Posterior vena cava (tissue), 2 donors: ENCODE data around the gene GPC3. TPM values are rescaled to one million over a fixed set of nuclear protein-coding genes. Genes with fewer than 3 reads are reported as not detected.
"Not testable (repeated sequence)": the region's sequence is repeated elsewhere in the genome, so short reads cannot be mapped to it uniquely, and the experiment has no call there.

Source experiments
- DNase-seq: peaks from one replicate; pipeline ENCODE4 v3.0.0-alpha.2; 2020; ENCODE audit warnings: low spot score
- intact Hi-C, 2 donors: fragments of 100-400 bp; cut with DNase I; formaldehyde crosslinking; loops; one replicate each; pipeline versions ENCODE4 v1.14.1 to v1.14.2; 2022 to 2023
- total RNA-seq, 2 donors: library from RNA; stranded (reverse); fragmentation: NEBNext Ultra II Directional; extraction: Animal tissue kit (Norgen Biotek cat#: 25700); gene quantifications; one replicate each; pipeline ENCODE4 v1.2.1, GENCODE V29; 2021
- donor health status: DM: yes; HTN: yes; CAD: no.
- donor health status: DM: yes; HTN: yes; CAD: no.

The GPC3 gene
- total RNA-seq, 2 donors from 2014 or later = 11.3 to 13.5 TPM

DNA sequence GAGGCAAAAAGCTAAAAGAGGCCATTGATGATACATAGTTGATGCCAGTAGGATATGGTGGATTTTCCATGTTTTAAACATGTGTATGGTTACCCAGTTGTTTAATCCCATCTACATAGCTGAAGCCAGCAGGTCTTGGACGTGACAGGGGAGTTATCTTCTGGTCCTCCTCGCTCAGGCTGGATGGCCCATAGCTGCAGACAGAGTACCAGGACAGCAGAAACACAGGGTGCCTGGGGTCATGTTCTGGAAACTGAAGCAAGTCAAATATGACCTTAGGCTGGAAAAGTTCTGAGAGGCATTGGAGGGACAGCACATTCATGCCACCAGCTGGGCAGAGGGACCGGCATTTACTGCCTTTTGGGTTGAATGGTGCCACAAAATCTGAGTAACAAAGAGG, 452.1 kb downstream of the GPC3 start:
- intact Hi-C loops = no loop called here
- no peak for DNase-seq

DNA sequence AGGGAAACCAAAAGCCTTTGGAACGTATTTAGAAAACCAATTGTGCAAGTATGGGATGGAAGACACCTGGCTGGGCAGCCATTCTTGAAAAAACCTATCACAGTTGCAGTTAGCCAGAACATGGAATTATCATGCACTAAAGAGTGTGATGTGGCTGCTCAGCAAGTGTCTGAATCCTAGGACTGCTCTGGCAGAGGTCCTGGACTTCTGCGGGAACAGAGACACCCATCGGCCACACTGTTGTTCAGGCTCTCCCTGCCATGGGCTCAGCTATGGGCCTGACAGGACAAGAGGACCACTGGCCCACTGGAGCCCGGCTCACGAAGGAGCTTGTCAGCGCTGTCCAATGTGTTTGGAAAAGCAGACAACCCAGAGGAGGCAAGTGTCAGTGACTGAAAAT, 454.4 kb downstream of the GPC3 start:
- DNase-seq = no peak
- intact Hi-C loops = no loop called here

DNA sequence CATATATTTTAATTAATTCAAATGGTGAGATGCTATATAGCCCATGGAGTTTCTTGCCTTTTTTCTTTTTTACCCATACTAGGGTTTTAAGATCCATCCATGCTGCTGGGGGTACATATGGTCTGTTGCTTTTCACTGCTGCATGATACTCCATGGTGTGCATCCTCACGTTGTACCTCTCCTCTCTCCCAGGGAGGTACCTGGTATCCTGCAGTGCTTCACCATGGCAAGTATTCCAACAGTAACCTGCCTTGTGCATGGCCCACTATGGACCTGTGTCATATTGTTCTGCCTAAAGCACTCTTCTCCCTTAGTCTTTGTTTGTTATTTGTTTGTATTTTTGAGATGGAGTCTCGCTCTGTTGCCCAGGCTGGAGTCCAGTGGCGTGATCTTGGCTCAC, 455.8 kb downstream of the GPC3 start:
- no peak for DNase-seq
- intact Hi-C loops = no loop called here

DNA sequence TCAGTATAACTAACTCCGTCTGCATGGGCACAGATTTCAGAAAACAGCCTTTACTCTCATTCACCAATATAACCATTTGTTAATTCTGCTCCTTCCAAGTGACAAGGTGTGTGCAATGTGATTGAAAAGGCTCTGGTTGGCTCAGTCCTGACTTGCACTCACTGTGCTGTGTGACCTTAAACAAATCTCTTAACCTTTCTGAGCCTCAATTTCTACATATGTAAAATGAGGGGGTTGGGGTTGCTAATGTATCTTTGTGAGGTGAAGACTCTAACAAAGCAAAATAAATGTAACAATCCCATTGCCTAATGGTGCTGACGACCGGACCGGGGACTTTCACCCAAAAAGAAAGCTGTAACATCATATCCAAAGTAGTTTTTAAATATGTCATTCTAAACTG, 457.6 kb downstream of the GPC3 start:
- intact Hi-C loops = no loop called here
- DNase-seq = no peak

DNA sequence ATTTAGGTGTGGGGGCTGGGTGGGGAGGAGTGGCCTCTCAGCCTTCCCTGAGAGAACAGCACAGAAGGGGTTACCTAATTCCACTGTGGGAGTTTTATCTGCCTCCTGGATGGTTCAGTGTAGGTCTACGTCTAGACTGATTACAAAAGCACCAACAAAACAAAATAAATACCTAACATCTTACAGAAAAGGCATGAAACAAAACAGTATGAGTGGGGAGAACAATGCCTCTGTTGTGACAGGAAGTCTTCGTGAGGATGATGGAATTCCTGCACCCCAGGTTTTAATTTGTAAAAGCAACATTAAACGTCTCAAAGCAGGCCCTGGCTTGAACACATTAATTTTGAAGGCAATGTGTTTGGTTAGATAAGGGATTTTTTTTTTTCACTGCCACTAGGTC, 458.0 kb downstream of the GPC3 start:
- intact Hi-C loops = no loop called here
- DNase-seq = no peak

DNA sequence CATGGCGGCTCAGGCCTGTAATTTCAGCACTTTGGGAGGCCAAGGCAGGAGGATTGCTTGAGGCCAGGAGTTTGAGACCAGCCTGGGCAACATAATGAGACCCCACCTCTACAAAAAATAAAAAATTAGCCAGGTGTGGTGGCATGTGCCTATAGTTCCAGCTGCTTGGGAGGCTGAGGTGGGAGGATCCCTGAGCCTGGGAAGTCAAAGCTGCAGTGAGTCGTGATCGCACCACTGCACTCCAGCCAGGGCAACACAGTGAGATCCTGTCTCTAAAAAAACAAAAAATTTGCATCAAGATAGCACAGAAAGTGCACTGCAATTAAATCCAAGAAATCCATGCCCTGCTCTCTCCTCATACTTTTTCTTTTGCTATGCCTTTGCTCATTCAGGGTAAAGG, 458.6 kb downstream of the GPC3 start:
- DNase-seq = not testable (repeated sequence)

DNA sequence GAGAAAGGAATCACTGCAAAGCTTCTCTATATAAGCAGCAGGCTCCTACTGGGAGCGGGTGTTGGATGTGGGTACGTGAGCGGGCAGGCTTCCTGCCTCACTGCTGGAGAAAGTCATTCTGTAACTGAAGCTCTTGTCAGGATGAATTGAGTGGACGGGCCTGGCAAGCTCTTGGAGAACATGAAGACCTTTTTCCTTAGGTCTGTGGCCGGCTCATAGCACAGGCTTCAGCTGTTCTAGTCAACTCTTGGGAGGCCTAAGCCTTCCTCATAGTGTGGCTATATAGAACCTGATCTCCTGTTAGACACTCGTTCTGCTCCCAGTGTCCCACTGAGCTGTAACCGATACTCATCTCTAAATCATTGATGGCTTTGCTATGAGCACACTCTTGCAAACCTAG, 461.9 kb downstream of the GPC3 start:
- intact Hi-C loops = no loop called here
- no peak for DNase-seq

More for the DNA sequence above, 458.6 kb downstream of the GPC3 start:
- intact Hi-C loops = not testable (repeated sequence)

DNA sequence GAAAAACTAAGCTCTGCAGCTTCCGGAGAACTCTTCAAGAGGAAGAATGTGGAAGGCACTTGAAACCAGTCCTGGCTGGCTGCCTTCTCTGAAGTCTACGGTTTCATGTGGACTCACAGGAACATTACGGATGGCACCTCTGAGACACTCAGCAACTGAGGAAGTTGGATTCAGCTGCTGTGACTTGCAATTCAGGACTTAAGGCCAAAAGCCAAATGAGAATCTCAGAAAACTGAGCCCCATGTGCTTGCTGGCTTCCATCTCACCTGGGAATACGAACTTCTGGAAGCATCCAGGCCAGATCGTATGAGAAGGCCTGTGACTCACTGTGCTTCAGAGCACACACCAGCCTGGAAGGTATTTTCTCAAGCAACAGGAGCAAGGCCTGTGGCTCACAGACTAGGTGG, 462.3 kb downstream of the GPC3 start:
- DNase-seq = no peak
- intact Hi-C loops = no loop called here

DNA sequence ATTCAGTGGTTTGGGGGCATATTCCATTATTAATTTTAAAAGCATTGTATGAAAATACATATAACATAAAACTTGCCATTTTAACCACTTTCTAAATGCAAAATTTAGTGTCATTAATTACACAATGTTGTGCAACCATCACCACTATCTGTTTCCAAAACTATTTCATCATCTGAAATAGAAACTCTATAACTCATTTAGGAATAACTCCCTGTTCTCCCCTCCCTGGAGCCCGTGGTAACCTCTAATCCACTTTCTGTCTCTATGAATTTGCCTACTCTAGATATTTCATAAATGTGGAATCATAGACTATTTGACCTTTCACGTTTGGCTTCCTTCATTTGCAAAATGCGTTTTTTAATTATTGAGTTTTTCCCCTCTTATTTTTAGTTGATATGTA, 468.7 kb downstream of the GPC3 start:
- intact Hi-C loops = no loop called here
- no peak for DNase-seq

DNA sequence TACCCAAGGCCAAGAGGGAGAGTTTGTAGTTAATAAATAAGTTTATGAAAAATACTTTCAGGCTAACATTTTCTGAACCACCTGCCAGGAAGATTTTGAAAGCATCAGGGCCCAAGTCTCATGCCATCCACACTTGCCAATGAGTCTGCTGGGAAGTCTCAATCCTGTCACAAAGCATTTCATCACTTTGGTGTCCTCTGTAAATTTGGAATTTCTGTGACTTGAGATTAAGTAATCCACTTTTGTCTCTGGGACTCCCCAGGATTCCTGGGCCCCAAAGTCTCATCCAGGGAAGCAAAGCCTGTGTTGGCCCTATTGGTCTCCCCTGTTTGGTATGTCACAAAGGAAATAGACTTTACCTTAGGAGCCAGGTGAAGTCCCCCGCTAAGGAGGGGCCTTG, 470.9 kb downstream of the GPC3 start:
- DNase-seq = no peak
- intact Hi-C loops = no loop called here

DNA sequence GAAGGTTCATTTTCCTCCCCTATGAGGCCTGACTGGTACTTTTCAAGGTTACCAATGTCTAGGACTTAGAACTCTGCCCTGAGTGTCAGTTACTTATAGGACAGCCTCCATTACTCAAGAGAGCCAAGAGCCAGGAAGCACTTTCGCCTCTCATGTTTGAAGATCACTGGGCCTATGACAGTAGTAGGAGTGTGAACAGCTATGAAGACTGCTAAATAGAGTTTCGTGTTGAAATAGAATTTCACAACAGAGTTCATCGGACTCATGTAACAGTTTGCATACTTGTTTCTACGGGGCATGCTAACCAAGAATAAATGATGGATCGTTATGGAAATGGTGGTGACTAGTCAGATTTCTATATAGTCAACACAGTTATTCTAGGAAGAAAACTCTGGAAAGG, 472.3 kb downstream of the GPC3 start:
- intact Hi-C loops = no loop called here

DNA sequence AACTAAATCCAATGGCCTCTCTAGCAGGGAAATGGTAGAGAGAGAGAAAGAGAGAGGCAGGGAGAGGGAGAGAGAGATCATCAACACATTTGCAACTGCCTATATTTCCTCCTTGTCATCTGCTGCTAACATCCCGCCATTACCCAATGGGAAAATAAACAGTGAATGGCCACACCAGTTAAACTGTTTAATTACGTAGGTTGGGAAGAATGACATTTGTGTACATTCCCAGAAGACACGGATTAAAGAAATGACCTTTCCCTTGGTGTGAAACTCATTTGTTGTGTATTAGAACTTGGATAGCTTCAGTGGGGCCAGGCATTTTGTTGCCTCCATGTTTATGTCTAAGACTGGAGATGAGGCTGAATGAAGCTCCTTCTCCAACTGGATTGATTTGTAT, 474.4 kb downstream of the GPC3 start:
- intact Hi-C loops = no loop called here
- no peak for DNase-seq

More for the DNA sequence above, 472.3 kb downstream of the GPC3 start:
- no peak for DNase-seq

DNA sequence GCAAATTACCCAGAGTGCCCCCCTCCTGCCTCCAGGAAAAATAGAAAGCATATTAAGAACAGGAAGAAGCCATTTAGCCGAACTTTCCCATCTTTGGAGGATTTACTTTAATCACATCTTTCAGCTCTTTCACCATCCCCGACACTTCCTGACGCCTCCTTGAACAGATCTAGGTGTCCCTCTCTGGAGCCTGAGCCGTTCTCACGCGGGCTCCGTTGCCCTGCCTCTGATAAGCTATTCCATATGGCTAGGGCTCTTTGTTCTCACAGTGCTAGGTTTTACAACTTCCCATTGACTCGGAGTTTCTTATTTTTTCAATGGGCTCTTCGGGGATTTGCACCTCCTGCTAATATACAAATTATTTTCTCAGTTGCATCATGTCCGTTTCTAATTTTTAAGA, 488.0 kb downstream of the GPC3 start:
- intact Hi-C loops = no loop called here

DNA sequence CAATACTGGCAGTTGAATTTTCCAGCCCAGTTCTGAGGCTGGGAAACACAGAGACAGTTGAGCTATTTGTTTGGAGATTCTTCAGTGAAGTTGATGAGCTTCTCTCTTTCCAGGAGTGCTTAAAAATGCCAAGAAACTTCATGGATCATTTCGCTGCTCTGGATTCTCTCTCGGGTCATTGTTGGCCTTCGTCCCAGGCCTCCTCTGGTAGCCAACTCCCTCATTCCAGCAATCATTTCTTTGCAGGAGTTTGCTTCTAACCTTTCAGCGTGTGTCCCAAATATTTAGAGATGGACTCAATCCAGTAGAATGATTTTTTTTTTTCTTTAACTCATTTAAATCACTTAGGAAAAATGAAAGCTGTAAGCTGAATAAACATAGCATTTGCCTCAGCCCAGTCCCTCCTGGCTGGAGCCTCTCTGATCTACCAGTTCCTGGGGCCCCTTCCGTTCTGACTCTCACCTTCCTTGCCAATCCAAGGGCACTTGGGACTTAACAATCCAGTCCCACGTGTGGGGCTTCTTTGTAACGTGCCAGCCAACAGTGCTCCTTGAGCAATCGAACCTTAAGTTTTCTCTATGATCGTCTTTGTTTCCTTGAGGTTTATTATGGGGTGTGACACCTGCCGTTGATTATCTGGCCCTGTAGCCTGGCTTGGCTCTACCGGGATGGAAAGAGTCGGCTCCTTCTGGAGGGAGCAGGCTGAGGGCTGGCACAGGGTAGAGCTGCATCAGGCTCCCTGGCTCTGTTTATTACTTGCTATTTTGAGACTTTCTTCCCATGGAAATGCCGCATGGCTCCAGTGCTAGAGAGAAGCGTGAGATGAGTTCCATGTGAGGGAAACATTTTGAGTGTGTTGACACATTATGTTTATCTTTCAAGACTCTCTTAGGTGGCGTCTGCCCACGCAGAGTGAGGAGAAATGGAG, 489.7 kb downstream of the GPC3 start:
- intact Hi-C loops = no loop called here
- peak; percentile 87 for DNase-seq

More for the DNA sequence above, 488.0 kb downstream of the GPC3 start:
- no peak for DNase-seq

DNA sequence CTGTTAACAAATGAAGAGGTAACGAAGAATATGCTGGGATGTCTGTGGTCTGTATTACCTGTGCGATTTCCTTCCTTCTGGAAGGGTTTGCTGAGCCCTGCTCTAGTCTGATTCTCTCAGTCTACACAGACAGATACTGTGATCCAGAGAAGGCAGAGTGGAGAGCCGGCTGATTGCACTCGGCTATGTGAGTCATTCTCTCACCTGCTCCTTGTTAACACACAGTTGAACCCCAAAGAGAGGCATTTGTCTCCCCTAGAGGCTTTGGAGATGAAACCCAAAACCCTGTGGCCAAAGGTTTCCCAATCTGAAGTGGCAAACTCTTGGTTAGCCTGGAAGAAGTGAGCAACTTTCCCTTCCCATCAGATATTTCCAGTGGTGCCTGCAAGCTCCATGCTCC, 492.0 kb downstream of the GPC3 start:
- DNase-seq = no peak
- intact Hi-C loops = no loop called here

DNA sequence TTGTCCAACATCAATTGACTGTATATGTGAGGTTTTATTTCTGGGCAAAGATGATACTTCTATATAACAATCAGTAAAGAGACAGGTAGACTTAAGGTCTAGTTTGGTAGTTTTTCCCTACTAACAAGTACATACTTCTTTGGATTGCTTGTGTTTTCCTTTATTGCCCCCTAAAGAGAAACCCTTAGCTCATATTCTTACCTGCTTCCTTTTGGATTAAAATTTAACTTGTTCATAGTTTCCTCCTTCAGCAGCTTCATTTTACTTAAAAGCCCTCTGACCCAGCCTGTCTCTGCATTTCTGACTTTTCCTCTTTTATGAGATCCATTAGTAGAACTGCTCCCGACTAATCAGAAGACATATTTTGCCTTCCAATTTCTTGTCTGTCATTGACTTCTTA, 494.4 kb downstream of the GPC3 start:
- intact Hi-C loops = no loop called here

More for the DNA sequence above, 494.4 kb downstream of the GPC3 start:
- DNase-seq = no peak
